Right cardiac atrium (tissue), 5 donors: ENCODE results near the gene LCMT2. TPM values are rescaled to one million over a fixed set of nuclear protein-coding genes. Genes with fewer than 3 reads are reported as not detected.

Experiments
- ATAC-seq, 2 donors: fragments of 200-7000 bp; cut with Tn5 transposase; one replicate each; pipeline versions ENCODE4 v1.8.0 to v1.9.1; 2020; ENCODE audit warnings: moderate library complexity in 2 of 2, mild to moderate bottlenecking in 1 of 2
- DNase-seq, 3 donors: peaks; one replicate each; pipeline ENCODE4 v3.0.0-alpha.2; 2020
- H3K27ac ChIP-seq: one replicate; pipeline ENCODE4 v1.5.1; 2013; ENCODE audit warnings: mild to moderate bottlenecking, low read length, control low read depth, moderate library complexity
- H3K27me3 ChIP-seq: one replicate; pipeline ENCODE4 v1.6.1; 2013; ENCODE audit not compliant: control insufficient read depth, insufficient read depth
- H3K4me1 ChIP-seq: one replicate; pipeline ENCODE4 v1.6.1; 2013; ENCODE audit warnings: low read length; ENCODE audit not compliant: control insufficient read depth, insufficient read depth
- H3K4me3 ChIP-seq: one replicate; pipeline ENCODE4 v1.5.1; 2013; ENCODE audit warnings: low read length, control low read depth
- H3K9me3 ChIP-seq: one replicate; pipeline ENCODE4 v1.6.1; 2013; ENCODE audit warnings: low read length; ENCODE audit not compliant: control insufficient read depth
- WGBS: extraction: QIAGEN DNeasy Blood & Tissue Kit; methylation state at CpG from one replicate; pipeline ENCODE4 v1.1.7; 2013; 5-methylcytosine and 5-hydroxymethylcytosine counted together
- intact Hi-C, 4 donors: fragments of 100-400 bp; cut with DNase I; formaldehyde crosslinking; loops; one replicate each; pipeline versions ENCODE4 v1.11.0 to v1.14.0; 2022 to 2023
- polyA plus RNA-seq: library from polyadenylated mRNA; stranded (reverse); fragments of 200-250 nt; gene quantifications from one replicate; pipeline ENCODE4 v1.2.3, GENCODE V29; 2013
- total RNA-seq, 4 donors: library from RNA; stranded (reverse); fragmentation: NEBNext Ultra II Directional; extraction: Animal tissue kit (Norgen Biotek cat#: 25700); gene quantifications; one replicate each; pipeline ENCODE4 v1.2.1, GENCODE V29; 2021
- donor health status: healthy with polysubstance abuse.
- donor health status: DM: no; HTN: yes; CAD: no.
- donor health status: DM: no; HTN: no; CAD: no.
- donor health status: DM: no; HTN: yes; CAD: no; lungs with severe emphysema.
- donor health status: DM: yes; HTN: yes; CAD: no.

Gene LCMT2
- total and polyA plus RNA-seq, 5 donors: 5.4 to 10.4 (median 9.2) TPM

DNA sequence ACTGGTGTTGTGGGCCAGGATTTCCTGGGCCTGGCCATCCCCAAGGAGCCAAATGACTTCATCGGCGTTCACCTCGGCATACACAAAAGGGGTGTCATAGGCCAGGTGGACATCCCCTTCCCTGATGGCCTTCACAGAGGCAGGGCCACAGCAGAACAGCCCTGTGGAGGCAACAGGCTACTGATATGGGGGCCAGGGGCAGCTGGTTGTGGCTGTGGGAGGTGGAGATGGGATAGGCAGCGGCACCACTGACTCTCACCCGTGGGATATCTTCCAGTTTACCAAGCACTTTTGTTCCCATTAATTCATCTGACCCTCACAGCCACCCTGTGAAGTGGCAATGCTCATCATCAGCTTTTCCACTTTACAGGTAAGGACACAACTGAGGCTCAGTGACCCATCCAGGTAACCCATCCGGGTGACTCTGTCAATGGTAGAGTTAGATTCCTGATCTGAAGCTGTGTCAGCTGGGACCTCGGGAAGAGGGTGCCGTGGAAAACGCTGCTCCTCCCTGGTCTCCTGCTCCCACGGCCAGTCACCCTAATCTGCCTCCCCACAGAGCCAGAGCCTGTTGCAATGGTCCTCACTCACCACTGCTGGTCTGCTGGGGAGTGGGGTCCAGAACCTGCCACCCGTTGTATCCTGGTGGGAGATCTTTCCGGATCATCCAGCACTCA, 48.3 kb downstream of the LCMT2 start:
- H3K4me1 ChIP-seq: no peaks in the 10 kb centered on the region
- intact Hi-C loops: no loop called here
- no peak overlapping the region for H3K4me3 ChIP-seq
- H3K9me3 ChIP-seq: no peaks in the 10 kb centered on the region
- no peaks in the 10 kb centered on the region for H3K27me3 ChIP-seq
- H3K27ac ChIP-seq: no peak overlapping the region
- WGBS: 84% methylated on average over 12 of the region's 12 CpGs
- DNase-seq (no peak), ATAC-seq (no peak)

DNA sequence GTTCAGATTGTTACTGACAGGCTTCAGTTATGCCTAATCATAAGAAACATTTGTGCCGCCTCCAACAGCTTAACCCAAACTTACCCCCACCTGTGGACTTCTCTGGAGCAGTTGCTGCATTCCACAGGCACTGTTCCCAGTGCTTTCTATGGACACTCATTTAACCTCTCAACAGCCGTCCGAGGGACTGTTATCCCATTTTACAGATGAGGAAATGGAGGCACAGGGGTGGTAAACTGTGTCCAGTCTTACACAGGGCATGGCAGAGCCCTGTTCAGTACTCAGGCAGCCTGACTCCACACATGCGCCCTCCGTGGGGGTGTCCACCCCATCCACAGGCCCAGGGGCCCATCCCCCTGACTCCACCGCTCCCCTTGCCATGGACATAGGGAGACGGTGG, 49.4 kb downstream of the LCMT2 start:
- WGBS: 82% methylated on average over 7 of the region's 7 CpGs
- intact Hi-C loops: no loop called here
- ATAC-seq: no peak
- no peak for DNase-seq
- no peak overlapping the region for H3K4me3 ChIP-seq
- H3K27me3 ChIP-seq: no peaks in the 10 kb centered on the region
- no peak overlapping the region for H3K27ac ChIP-seq
- no peaks in the 10 kb centered on the region for H3K9me3 ChIP-seq
- no peaks in the 10 kb centered on the region for H3K4me1 ChIP-seq

GRCh38 chr15:43279496-43279895, 50.9 kb downstream of the LCMT2 start:
- WGBS: 85% methylated on average over 7 of the region's 7 CpGs
- DNase-seq: no peak
- intact Hi-C loops: no loop called here
- Histone ChIP-seq H3K9me3 (no peaks in the 10 kb centered on the region), H3K4me3 (no peak overlapping the region), H3K4me1 (no peaks in the 10 kb centered on the region), H3K27me3 (no peaks in the 10 kb centered on the region), H3K27ac (no peak overlapping the region)
- no peak for ATAC-seq

DNA sequence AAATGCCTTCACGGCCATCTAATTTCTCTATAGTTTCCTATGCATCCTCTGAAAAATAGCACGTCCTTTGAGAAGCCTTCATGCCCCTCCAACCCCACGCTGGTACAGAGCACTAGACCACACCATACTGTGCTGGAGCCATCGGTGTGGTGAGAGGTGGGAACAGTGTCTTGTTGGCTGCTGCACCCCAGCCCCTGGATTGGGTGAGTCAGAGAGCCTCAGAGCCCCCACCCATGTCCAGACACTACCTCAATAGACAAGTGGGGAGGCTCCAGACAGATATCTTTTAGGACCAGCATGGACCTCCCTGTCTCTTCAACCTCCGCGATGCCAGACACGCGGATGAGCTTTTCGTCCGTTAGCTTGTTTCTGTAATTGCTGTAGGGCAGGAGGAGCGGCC, 51.5 kb downstream of the LCMT2 start:
- Histone ChIP-seq H3K9me3 (no peaks in the 10 kb centered on the region), H3K27ac (no peak overlapping the region), H3K4me3 (no peak overlapping the region), H3K4me1 (no peaks in the 10 kb centered on the region), H3K27me3 (no peaks in the 10 kb centered on the region)
- DNase-seq (no peak), ATAC-seq (no peak)
- WGBS: 84% methylated on average over 11 of the region's 11 CpGs
- intact Hi-C loops: no loop called here

GRCh38 chr15:43277901-43278300, 52.5 kb downstream of the LCMT2 start:
- DNase-seq (no peak), ATAC-seq (no peak)
- WGBS: 66% methylated on average over 4 of the region's 4 CpGs
- H3K4me1 ChIP-seq: no peaks in the 10 kb centered on the region
- H3K27me3 ChIP-seq: no peaks in the 10 kb centered on the region
- intact Hi-C loops: no loop called here
- no peaks in the 10 kb centered on the region for H3K9me3 ChIP-seq
- no peak overlapping the region for H3K27ac ChIP-seq
- no peak overlapping the region for H3K4me3 ChIP-seq

DNA sequence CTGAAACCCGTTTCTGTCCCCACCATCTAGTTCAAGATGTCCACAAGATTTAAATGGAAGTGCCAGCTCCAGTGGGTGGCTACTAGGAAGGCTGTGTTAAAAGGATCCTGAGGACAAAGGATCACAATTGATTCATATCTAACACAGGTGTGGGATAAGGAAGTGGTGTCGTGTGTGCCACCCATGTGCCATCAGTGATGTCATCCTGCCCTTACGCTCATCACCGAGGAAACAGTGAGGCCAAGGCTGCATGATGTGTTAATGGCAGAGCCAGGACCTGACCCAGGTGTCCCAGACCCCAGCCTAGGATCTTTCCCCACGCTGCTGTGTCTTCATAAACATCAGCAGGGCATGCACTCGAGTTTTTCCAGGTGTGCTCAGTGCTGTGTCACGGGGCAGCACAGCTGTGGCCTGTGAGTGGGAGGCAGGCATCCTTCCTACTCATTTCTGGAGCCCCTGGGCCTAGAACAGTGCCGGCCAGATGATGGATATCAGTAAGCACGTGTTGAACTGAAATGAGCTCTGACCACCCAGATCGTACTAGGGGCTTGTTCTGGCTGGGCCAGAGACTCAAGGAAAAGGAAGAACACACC, 53.0 kb downstream of the LCMT2 start:
- no peaks in the 10 kb centered on the region for H3K4me1 ChIP-seq
- H3K27ac ChIP-seq: no peak overlapping the region
- ATAC-seq: no peak
- no peaks in the 10 kb centered on the region for H3K27me3 ChIP-seq
- DNase-seq: no peak
- H3K4me3 ChIP-seq: no peak overlapping the region
- no peaks in the 10 kb centered on the region for H3K9me3 ChIP-seq
- 70% methylated on average over 10 of the region's 10 CpGs for WGBS
- intact Hi-C loops: no loop called here

DNA sequence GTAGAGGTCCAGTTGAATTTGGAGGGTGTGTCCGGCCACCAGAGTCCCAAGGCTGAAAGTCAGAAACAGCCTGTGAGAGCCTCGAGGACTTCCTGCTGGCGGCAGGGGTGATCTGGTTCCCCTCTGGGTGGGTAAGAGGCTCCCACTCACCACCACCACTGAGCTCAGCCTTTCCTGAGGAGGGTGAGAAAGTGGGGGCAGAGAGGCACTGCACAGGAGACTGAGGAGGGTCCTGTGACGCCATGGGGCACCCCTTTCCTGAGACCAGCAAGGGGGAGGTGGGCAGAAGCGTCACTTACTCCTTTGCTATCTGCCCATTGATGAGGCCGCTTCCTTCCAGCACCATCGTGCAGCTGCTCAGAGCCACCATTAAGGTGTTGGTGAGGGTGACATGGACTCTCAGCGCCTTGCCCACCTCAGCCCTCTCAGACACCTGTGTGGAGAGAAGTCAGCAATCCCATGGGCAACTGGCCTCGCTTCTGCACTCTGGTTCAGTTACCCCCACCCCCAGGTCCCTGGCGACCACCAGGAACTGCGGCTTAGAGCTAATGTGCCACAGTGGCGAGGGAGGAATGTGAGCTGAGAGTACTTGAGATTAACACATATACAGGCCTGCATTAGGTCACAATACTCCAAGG, 53.7 kb downstream of the LCMT2 start:
- Histone ChIP-seq H3K27me3 (no peaks in the 10 kb centered on the region), H3K9me3 (no peaks in the 10 kb centered on the region), H3K27ac (no peak overlapping the region), H3K4me1 (no peaks in the 10 kb centered on the region), H3K4me3 (no peak overlapping the region)
- WGBS: 68% methylated on average over 12 of the region's 12 CpGs
- no peak for ATAC-seq
- DNase-seq: no peak
- intact Hi-C loops: no loop called here

- no peaks in the 10 kb centered on the region for H3K27me3 ChIP-seq
- intact Hi-C loops: no loop called here
- no peak for DNase-seq
- H3K4me1 ChIP-seq: no peaks in the 10 kb centered on the region
- no peak for ATAC-seq
- 62% methylated on average over 15 of the region's 15 CpGs for WGBS
- no peak overlapping the region for H3K4me3 ChIP-seq
- H3K27ac ChIP-seq: no peak overlapping the region
- H3K9me3 ChIP-seq: no peaks in the 10 kb centered on the region
Measured at GRCh38 chr15:43275740-43276562, 54.4 kb downstream of the LCMT2 start.

DNA sequence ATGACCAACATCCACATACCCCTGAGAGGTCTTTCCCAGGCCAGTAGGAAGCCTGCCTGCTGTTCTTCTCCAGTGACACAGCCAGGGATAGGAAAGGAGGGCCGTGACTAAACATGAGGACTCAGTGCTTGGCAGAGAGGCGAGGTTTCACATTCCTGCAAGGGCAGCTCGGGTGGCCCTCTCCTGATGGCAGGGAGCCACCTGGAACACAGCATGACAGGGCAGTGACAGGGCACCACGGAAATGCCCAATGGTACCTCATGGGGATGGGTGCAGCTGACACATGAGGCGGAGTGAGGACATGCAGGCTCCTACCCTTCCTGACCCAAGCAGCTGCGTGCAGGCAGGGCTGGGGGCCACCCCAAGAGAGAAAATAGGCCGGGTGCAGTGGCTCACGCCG, 56.2 kb downstream of the LCMT2 start:
- Histone ChIP-seq H3K9me3 (no peaks in the 10 kb centered on the region), H3K4me3 (no peak overlapping the region), H3K4me1 (no peaks in the 10 kb centered on the region), H3K27me3 (no peaks in the 10 kb centered on the region), H3K27ac (no peak overlapping the region)
- peak; percentile 88 to 91 for ATAC-seq
- intact Hi-C loops: no loop called here
- 48% methylated on average over 9 of the region's 9 CpGs for WGBS
- peak; percentile 59 to 86 (median 84) for DNase-seq
